ENCODE results near the gene CXCL12. TPM values are rescaled to one million over a fixed set of nuclear protein-coding genes. Genes with fewer than 3 reads are reported as not detected.

CXCL12 gene
- total RNA-seq, 1 experiment from 2014 or later = 2.1 TPM

DNA sequence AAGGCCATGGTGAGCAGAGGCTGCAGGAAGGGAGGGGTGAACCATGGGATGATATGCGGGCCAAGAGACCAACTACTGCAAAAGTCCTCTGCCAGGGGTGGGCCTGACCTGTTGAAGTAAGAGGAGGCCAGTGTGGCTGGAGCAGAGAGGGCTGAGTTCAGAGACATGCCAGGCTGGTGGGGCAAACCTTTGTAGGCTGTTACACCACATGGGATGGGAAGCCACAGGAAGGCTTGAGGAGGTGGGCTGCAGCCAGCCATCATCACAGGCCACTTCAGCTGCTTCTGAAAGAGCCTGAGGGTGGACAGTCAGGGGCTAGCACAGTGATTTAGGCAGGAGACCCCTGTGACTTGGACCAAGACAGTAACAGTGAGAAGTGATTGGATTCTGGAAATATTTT is 20.3 kb downstream of the CXCL12 start:
- DNase-seq (ENCODE audit: low read depth) = no peak

DNA sequence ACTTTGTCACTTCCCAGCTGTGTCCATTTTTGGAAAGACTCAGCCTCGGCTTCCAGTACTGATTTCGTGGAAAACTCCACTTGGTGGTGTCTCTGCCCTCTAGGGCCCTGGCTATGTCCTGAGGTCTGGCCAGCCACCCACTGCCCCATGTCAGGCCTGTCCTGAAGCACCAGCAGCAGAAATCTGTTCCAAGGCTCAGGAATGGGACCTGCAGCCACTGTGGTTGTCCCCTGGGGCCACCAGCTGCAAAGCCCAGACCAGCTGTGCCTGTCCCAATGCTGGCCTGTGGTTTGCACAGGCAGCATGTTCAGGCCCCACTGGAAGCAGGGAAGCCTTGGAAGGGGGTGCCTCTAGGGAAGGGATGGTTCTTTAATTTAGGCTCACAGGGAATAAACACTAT is 21.2 kb downstream of the CXCL12 start:
- no peak for DNase-seq (ENCODE audit: low read depth)

DNA sequence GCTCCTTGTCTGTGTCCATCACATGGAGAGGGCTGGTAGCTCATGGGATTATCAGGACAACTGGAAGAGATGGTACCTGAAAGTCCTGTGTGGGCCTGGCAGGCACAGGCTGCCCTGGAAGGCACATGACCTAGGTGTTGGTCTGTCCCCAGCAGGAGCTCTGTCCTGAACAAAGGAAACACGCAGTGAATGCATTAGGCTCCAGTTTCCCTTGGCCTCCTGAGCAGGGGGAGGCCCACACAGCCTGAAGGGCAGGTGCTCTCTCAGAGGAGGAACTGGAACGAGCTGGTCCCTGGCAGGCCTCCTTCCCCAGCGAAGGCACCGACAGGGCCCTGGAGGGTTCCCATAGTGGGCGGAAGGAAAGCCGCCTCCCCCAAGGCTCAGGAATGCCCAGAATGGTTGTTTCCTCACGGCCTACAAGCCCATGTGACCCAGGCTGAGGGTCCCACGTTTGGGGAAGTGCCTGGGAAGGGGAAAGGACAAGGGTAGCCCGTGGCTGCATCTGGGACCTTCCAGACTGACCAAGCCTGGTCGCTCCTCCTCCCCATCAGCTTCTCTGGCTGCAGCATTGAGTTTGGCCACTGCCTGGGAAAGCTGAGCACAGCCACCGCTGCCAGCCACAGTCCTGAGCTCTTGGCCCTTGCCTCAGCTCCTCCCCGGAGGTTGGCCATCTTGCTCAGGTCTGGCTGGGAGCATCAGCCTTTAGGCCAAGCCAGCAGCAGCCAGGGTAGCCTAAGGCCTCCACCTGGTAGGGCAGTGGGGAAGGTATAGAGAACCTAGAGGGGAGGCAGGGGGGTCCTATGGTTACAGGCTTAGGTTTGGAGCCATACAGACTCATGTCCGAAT is 21.8 kb downstream of the CXCL12 start:
- no peak for DNase-seq (ENCODE audit: low read depth)

DNA sequence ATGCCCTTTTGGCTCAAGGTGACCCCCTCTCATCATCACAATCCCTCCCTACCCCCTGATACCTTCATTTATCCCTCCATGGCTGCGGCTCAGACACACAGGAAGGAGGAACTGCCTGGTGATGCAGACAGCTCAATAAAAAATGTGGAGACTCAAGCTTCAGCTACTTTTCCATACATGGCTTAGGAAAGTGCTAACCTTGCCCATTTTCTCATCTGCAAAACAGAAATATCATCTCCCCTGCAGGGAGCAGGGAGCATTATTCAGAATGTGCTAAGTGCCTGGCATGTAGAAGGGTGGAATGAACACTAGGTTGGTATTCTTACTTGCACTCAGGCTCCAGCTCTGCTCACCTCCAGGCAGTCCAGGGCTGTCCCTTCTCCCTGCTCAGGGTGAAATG is 23.8 kb downstream of the CXCL12 start:
- DNase-seq (ENCODE audit: low read depth) = no peak

DNA sequence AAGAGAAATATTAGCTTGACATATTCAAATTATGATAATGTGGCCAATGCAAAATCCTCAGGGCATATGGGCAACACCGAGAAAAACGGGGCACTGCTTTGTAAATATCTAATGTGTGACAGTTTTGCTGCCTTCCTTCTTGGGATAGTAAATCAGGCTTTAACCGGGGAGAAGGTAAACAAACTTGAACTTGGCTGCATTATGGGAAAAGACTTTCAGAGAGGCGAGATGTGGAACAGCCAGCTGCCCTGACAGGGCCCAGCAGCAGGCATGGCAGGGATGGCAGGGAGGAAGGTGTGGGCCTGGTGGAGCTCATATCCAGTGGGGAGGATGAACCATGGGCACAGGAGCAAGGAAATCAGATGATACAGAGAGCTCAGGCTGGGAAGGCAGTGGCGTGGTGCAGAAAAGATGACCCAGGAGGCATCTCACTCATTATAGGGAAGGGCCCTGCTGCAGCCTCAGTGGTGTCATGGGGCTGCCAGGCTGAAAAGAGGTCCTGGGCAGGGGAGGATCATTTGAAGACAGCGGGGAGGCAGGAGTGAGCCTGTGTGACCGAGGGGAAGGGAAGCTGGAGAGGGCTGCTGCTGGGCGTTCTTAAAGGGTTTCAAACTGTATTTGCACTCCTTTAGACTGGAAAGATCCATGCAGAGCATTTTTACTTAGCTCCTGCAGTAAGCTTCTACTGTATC is 26.7 kb downstream of the CXCL12 start:
- no peak for DNase-seq (ENCODE audit: low read depth)

DNA sequence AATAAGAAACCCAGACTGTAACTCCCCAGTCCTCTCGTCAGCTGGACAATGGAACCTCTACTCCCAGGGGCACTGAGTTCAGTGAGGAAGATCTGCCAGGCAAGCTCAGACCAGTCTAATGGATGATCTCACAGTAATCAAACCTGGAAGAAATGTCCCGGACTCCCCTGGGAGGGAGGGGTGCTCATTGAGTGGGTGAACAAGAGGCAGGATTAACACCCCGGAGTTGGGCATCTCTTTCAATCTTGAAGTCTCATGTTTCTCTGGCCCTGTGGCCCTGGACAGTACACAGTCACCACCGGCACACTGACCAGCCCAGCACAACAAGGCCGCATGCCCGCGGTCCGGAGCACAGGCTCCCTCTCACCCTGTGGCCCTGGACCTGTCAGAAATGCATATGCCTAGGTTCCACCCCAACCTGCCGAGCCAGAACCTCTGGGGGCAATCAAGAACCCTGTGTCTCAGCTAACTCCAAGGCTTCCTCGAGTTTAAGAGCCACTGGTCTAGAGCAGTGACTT is 27.8 kb downstream of the CXCL12 start:
- no peak for DNase-seq (ENCODE audit: low read depth)

DNA sequence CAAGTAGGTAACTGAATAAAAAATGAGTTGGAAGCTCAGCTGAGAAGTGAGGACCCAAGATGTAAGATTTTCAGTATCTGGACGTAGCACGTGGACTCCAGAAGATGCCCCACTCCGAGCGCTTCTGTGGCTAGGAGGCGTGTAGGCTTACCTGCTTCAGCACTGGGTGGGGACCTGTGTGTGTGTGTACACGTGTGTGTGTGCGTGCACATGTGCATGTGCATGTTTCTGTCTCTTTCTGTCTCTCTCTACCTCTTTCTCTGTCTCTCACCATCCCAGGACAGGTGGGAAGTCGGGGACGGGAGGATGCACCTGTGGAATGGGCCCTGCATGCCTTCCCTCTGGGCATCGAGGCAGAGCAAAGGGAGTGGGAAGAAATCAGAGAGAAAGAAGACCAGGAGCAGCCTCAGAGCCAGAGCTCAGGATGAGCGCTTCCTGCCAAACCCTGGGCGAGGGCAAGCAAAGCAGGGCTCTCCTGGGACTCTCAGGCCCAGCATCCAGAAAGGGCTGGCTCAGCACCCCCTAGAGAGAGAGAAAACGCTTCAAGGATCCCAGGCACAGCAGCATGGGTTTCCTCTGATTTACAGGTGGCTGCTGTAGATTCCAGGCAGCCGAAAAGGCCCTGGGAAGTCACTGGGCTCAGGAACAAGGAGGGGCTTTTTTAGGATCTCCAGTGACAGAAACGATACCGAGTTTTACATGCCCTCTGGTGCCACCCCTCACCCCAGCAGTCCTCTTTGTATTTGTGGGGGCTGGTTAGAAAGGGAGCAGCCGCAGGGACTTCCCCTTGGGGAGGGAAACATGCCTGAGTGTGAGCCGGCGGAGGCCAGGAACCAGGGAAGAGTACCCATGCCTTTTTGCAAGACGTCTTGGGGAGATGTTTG is 28.5 kb downstream of the CXCL12 start:
- DNase-seq (ENCODE audit: low read depth) = no peak

DNA sequence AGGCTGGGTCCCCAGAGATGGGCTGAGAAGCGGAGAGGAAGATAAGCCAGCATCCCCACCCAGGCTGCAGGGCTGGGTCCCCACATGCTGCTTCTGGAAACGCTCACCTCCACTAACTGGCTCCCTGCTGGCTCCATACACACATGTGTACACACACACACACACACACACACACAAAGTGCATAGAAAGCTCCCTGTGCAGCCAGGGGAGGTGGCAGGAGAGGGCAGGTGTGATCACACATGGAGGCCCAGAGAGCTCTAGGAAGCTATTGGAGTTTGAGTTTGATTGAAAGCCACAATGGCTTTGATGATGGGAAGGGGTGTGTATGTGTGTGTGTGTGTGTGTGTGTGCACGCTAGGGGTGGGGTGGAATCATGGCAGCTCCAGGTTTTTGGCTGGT is 29.3 kb downstream of the CXCL12 start:
- DNase-seq (ENCODE audit: low read depth) = no peak

DNA sequence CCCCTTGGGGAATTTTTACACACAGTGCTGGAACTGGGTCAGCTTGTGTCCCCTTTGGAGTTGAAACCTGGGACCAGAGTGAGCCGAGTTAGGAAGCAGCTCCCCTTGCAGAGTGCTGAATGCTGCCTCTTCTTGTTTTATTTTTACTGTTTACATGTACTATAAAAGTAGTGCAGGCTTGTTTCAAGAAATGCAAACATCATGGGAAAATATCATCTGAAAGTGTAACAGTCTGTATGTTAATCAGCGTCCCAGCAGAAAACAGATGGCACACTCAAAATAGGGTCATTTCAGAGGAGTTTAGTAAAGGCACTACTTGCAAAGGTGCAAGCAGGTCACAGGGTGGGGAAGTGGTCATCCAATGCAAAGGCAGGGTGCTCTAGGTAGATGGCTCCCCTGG is 30.1 kb downstream of the CXCL12 start:
- no peak for DNase-seq (ENCODE audit: low read depth)

DNA sequence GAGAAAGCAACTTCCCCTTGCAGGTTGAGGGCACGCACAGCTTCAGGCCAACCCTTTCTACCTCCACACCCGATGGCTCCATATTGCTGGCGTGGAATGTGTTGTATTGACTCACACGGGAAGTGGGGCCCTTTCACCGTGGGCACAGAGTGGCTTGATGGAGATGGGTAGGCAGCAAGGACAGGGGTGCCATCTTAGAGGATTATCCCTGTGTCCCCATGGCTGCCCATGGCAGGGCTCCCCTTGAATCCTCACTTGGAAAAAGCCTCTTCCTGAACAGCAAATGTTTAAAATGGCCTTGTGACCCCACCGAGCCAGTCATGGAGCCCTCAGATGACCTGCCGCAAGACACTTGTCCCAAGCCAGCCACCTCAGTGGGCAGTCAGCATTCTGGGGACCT is 31.2 kb downstream of the CXCL12 start:
- no peak for DNase-seq (ENCODE audit: low read depth)

DNA sequence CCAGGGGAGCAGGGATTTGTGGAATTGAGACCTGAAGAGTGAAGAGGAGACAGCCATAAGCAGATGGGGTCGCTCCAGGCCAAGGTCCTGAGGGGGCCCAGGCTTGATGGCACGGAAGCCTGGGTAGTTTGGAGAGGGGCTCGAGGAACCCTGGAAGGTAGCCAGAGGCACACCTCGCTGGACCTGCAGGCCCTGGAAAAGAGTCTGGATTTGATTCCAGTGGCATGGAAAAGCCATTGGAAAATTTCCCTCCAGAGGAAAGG is 31.8 kb downstream of the CXCL12 start:
- DNase-seq (ENCODE audit: low read depth) = no peak

DNA sequence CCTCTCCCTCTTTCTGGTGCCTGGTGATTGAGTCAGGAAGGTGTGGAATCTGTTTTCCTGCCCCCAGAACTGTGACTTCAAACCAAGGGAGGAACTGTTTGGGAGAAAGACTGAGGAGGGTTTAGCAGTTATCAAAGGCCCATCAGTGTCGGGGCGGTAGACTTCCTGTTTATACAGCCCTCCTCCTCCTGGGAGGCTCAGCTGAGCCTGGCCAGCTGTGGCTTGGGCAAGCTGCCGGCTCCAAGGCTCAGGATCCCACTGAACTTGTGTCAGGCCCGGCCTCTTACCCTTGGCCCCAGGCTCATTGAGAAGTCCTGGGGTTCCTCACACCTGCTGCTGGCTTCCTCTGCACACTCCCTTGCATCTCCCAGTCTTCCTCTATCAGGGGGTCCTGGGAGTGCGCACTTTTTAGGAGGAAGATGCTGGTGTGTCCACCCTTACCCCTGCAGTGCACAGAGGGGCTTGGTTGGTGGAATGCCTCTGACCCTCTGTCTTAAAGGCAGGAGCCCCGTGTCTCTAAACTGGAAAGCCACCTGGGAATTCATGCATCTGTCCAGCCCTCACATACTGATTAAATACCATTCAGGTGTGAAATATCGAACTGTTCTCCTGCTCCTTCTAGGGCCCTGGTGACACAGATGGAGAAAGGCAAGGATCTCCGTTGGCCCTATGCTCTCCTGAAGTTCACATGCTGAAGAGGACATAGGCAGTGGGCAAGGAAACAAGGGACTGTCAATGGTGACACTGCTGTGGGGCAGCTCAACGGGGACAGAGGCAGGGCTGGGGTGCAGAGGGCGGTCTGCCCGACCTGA is 32.4 kb downstream of the CXCL12 start:
- DNase-seq (ENCODE audit: low read depth) = peak; percentile 52

DNA sequence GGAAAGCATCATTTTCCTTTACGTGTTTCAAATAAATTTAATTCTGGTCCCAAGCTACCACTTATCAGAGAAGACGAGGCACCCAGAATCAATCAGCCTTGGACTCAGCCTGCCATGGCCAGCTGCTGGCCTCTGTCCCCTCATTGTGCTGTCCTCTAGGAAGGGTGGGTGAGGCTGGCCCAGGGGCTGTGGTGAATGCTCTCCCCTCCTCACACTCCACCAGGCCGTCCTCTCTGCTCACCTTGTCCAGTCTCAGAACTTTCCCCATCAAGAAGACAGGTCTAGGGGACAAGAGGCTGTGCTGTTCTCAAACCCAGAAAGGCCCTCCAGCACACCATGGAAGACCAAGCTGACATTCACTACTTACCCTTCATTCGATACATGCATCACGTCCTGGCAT is 36.4 kb downstream of the CXCL12 start:
- DNase-seq (ENCODE audit: low read depth) = no peak

DNA sequence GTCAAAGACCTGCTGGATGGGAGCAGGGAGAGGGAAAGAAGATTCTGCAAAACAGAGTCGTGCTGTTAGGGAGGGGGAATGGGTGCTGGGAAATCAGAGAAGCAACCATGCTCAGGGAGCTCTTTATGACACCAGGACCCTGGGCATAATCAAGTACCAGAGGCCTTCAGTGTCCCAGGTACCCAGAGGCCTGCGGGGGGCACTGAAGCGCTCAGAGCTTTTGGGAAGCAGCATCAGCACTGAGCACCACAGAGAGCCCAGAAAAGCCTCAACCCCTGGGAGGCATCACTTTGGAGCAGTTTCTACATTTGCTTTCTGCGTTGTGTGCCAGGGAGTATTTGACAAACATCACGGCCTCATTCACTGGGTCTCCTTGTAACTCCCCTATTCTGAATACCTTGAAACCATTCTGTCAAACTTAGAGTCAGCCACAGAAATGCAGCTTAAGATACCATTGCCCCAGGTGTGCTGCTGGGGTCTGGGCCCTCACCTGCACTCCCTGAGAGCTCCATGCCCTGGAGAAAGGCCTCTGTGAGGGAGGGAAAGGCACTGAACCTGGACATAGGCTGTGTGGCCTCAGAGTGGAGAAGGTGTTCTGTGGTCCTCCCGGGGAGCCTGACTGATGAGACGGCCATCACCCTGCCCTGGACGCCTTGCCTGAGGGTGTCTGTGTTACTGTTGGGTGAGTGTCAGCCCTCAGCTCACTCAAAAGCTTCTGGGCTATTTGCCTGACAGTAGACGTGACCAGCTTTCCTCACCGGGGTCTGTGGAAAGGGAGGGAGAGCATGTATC is 37.1 kb downstream of the CXCL12 start:
- DNase-seq (ENCODE audit: low read depth) = no peak

DNA sequence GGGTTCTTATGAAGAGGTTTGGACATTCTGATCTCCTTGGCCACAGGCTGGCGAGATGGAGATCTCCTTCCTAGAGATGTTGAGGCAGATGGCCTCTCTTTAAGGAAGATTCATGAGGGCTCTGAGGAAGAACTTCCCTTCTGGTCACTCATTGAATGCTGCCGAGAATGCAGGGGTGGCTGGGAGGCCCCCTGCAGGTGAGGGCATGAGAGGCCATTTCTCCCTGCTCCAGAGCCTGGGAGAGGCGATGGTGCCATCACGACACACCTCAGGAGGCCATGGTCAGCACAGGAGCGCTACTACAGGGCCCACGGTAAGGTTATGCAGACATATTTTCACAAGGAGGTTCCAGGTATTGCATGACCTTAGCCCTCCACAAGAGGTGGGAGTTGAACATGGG is 40.2 kb downstream of the CXCL12 start:
- no peak for DNase-seq (ENCODE audit: low read depth)

DNA sequence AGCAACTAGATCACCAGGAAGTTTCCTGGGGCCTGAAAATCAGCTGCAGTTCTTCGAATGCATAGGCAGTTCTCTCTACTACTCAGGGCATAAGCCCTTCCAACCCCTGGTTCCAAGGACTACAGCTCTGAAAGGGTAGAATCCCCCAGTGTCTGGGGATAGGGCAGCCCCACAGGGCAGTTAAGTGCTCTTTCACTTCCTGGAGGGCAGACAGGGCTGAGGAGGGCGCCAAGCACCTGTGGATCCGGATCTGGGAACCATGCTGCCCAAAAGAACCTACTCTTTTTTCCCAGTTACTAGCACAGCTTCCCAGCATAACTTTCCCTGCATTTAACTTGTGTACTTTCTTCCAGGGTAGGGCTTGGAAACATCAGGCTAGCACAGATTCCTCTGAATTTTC is 41.1 kb downstream of the CXCL12 start:
- DNase-seq (ENCODE audit: low read depth) = no peak

DNA sequence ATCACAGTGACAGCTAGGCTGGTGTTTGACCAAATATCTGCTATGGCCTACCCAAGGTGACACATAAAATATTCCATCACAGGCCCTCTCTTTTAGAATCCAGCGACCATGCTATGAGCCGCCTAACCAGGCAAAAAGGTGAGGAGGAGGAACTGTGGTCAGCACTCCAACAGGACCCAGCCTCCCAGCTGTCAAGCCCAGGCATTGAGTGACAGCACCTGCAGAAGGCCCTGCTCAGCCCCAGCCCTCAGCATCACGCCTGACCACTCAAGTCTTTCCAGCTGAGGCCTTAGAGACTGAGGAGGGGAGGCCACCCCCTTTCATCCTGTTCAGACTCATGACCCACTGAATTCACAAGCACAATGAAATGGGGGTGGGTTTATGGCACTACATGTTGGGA is 43.0 kb downstream of the CXCL12 start:
- DNase-seq (ENCODE audit: low read depth) = no peak

DNA sequence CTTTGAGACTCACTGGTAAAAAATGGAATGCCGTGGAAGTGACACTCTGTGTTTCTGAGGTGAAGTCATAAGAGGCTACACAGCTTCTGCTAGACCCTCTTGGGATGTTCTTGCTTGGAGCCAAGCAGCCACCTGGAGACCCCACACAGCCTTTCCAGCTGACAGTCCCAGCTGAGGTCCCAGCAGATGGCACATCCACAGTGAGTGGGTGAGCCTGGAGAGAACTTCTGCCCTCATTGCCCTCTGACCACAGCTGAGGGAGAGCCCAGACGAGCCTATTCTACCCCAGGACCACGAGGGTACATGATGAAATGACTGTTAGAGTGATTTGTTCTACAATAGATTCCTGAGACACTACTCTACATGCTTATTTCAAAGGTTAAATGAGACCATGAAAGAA is 44.3 kb downstream of the CXCL12 start:
- no peak for DNase-seq (ENCODE audit: low read depth)

DNA sequence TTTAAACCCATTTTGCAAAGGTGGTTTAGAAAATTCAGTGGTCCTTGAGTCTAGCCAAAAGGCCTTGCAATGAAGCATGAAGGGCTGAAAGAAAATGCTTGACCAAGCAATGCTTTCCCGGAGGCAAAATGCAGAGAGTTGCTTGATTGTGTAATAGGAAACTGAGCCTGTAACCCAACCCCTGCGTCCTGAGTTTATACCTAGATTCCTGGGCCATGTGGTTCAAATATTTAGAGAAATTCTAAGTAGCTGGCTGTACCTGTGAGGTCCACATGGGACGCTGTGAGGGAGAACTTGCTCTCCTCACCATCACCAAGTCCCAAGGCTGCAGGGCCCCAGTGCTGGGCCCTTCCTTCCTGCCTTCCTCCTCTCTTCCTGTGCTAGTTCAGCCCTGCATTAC is 45.7 kb downstream of the CXCL12 start:
- no peak for DNase-seq (ENCODE audit: low read depth)

DNA sequence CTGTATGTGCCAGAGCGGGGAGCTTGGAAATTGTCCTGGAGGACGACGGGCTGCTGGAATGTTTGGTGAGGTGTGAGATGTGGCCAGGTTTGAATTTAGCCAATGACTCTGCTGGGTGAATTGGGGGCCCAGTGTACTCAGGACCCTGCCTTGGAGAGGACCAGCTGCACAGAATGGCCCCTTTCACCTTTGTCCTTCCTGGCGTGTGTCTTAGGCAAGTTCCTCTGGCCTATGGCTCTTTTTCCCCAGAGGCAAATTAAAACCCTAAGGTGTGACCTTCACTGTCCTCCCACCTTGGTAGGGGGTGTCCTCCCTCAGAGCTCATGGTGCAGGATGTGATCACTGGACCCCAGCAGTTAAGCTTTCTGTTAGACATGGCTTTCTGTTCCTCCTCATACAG is 47.8 kb downstream of the CXCL12 start:
- DNase-seq (ENCODE audit: low read depth) = no peak

All from Daoy (cell line).